Mesenteric fat pad (tissue), 1 donor: ENCODE data around the gene NKTR. TPM values are rescaled to one million over a fixed set of nuclear protein-coding genes. Genes with fewer than 3 reads are reported as not detected.

Experiments used
- DNase-seq: peaks from one replicate; pipeline ENCODE4 v3.0.0-alpha.2; 2020; ENCODE audit warnings: low spot score
- total RNA-seq: library from RNA; stranded (reverse); fragmentation: NEBNext Ultra II Directional; extraction: Animal tissue kit (Norgen Biotek cat#: 25700); gene quantifications from one replicate; pipeline ENCODE4 v1.2.1, GENCODE V29; 2021
- donor health status: DM: yes; HTN: yes; CAD: no.

NKTR gene
- total RNA-seq, 1 donor from 2014 or later, result 80.6 TPM

- DNase-seq, result no peak
These were observed 60.4 kb downstream of the NKTR start for GRCh38 chr3:42660898-42661297.

GRCh38 chr3:42661593-42662022, 61.1 kb downstream of the NKTR start:
- DNase-seq, result no peak

- no peak for DNase-seq
These were observed 61.7 kb downstream of the NKTR start for GRCh38 chr3:42662037-42662812.

GRCh38 chr3:42662813-42663535, 62.5 kb downstream of the NKTR start:
- no peak for DNase-seq

GRCh38 chr3:42663581-42664437, 63.3 kb downstream of the NKTR start:
- no peak for DNase-seq

GRCh38 chr3:42664438-42664803, 63.9 kb downstream of the NKTR start:
- DNase-seq, result no peak

GRCh38 chr3:42665050-42665878, 64.8 kb downstream of the NKTR start:
- DNase-seq, result peak; percentile 80

GRCh38 chr3:42666022-42666421, 65.5 kb downstream of the NKTR start:
- no peak for DNase-seq

- peak; percentile 83 for DNase-seq
These were observed 66.1 kb downstream of the NKTR start for GRCh38 chr3:42666577-42666998.

- no peak for DNase-seq
These were observed 66.6 kb downstream of the NKTR start for GRCh38 chr3:42667096-42667522.

- DNase-seq, result peak; percentile 85
These were observed 67.3 kb downstream of the NKTR start for GRCh38 chr3:42667523-42668412.

GRCh38 chr3:42668413-42668760, 67.9 kb downstream of the NKTR start:
- peak; percentile 81 for DNase-seq

GRCh38 chr3:42668793-42669217, 68.3 kb downstream of the NKTR start:
- DNase-seq, result peak; percentile 67

- no peak for DNase-seq
These were observed 69.6 kb downstream of the NKTR start for GRCh38 chr3:42670051-42670576.

- DNase-seq, result peak; percentile 62
These were observed 70.2 kb downstream of the NKTR start for GRCh38 chr3:42670670-42671069.

- DNase-seq, result no peak
These were observed 72.0 kb downstream of the NKTR start for GRCh38 chr3:42672515-42672914.

GRCh38 chr3:42673082-42673481, 72.6 kb downstream of the NKTR start:
- peak; percentile 72 for DNase-seq

- DNase-seq, result no peak
These were observed 73.7 kb downstream of the NKTR start for GRCh38 chr3:42674146-42674545.

GRCh38 chr3:42675909-42676308, 75.4 kb downstream of the NKTR start:
- DNase-seq, result no peak
